PC-3 (cell line): ENCODE measurements around the gene TLR7. TPM values are rescaled to one million over a fixed set of nuclear protein-coding genes. Genes with fewer than 3 reads are reported as not detected.
A peak's percentile ranks its signal among the peaks of the same experiment; 100 is the strongest.

Experiments used
- ATAC-seq: fragments of 200-7000 bp; cut with Tn5 transposase; 2 replicates; pipeline ENCODE4 v1.9.1; 2020; ENCODE audit warnings: mild to moderate bottlenecking, moderate library complexity
- BruUV-seq: library from RNA; stranded (reverse); fragments of 400-500 nt; replicated peaks from 2 replicates; lab custom pipeline; 2021; lab: Mats Ljungman, UMichigan
- CTCF ChIA-PET: fragments of 300-600 bp; sonication (Branson Sonifier 250); formaldehyde crosslinking; loops from one replicate; lab custom pipeline; 2022; ENCODE audit warnings: antibody characterized with exemption; lab: Charles Lee
- POLR2A ChIA-PET: fragments of 300-600 bp; sonication (Branson Sonifier 250); formaldehyde crosslinking; loops from one replicate; lab custom pipeline; 2022; ENCODE audit warnings: antibody characterized with exemption; ENCODE audit not compliant: unreplicated experiment; lab: Charles Lee
- DNase-seq: peaks from one replicate; pipeline ENCODE4 v3.0.0-alpha.2; 2015
- H2AFZ ChIP-seq: fragments of 300-600 bp; sonication (generic); 2 replicates; pipeline ENCODE4 v1.6.0; 2016; ENCODE audit warnings: antibody characterized with exemption, low read length
- H3F3A ChIP-seq: fragments of 300-600 bp; sonication (generic); one replicate; pipeline ENCODE4 v1.6.0; 2017; ENCODE audit warnings: antibody characterized with exemption, low read length, control low read depth, mild to moderate bottlenecking; ENCODE audit not compliant: unreplicated experiment
- H3K27ac ChIP-seq: fragments of 300-600 bp; sonication (generic); 2 replicates; pipeline ENCODE4 v1.5.1; 2016; ENCODE audit warnings: mild to moderate bottlenecking, low read length
- H3K27me3 ChIP-seq: fragments of 300-600 bp; sonication (generic); 2 replicates; pipeline ENCODE4 v1.6.1; 2016; ENCODE audit warnings: low read length, mixed read lengths
- H3K36me3 ChIP-seq: fragments of 300-600 bp; sonication (generic); 2 replicates; pipeline ENCODE4 v1.6.1; 2016; ENCODE audit warnings: low read depth, mixed run types, low read length, mixed read lengths
- H3K4me1 ChIP-seq: fragments of 300-600 bp; sonication (generic); 2 replicates; pipeline ENCODE4 v1.5.1; 2016; ENCODE audit warnings: low read length; ENCODE audit not compliant: insufficient read depth
- H3K4me2 ChIP-seq: fragments of 300-600 bp; sonication (generic); 2 replicates; pipeline ENCODE4 v1.6.0; 2016; ENCODE audit warnings: low read length
- H3K4me3 ChIP-seq: fragments of 300-600 bp; sonication (generic); 2 replicates; pipeline ENCODE4 v1.5.1; 2016; ENCODE audit warnings: mild to moderate bottlenecking, low read length, mixed read lengths
- H3K79me2 ChIP-seq: fragments of 300-600 bp; sonication (generic); 2 replicates; pipeline ENCODE4 v1.6.1; 2017; ENCODE audit warnings: low read length, mixed read lengths
- H3K9ac ChIP-seq: fragments of 300-600 bp; sonication (generic); 2 replicates; pipeline ENCODE4 v1.6.0; 2016; ENCODE audit warnings: mild to moderate bottlenecking, low read length
- H3K9me2 ChIP-seq: fragments of 300-600 bp; sonication (generic); replicated peaks from 2 replicates; pipeline ENCODE4 v1.6.1; 2016; ENCODE audit warnings: mixed run types, low read length, mixed read lengths
- H3K9me3 ChIP-seq: fragments of 300-600 bp; sonication (generic); 2 replicates; pipeline ENCODE4 v1.6.1; 2016; ENCODE audit warnings: low read length, mixed read lengths
- H4K20me1 ChIP-seq: fragments of 300-600 bp; sonication (generic); 2 replicates; pipeline ENCODE4 v1.6.1; 2016; ENCODE audit warnings: low read length, mixed read lengths
- EZH2 ChIP-seq: fragments of 300-600 bp; sonication (generic); IDR thresholded peaks from one replicate; pipeline ENCODE4 v1.6.1; 2017; ENCODE audit warnings: antibody characterized with exemption, mild to moderate bottlenecking, low read length; ENCODE audit not compliant: unreplicated experiment
- EZH2phosphoT487 ChIP-seq: fragments of 300-600 bp; sonication (generic); IDR thresholded peaks from 2 replicates; pipeline ENCODE4 v1.6.1; 2018; ENCODE audit warnings: mild to moderate bottlenecking, antibody characterized with exemption, low read length, borderline replicate concordance
- intact Hi-C: fragments of 100-400 bp; cut with micrococcal nuclease; formaldehyde crosslinking; loops from 2 replicates; pipeline ENCODE4 v1.9.0; 2023
- total RNA-seq: library from RNA; depleted of rRNA; stranded (reverse); fragments of >200 nt; gene quantifications from 2 replicates; pipeline ENCODE4 v1.2.3, GENCODE V29; 2014
- TF ChIP-seq, protein P1 (sequence below): fragments of 300-600 bp; sonication (generic); conservative IDR thresholded peaks from 2 replicates; pipeline ENCODE4 v1.5.1; 2017; ENCODE audit warnings: antibody characterized with exemption, low read depth, mild to moderate bottlenecking, low read length

The TLR7 gene
- total RNA-seq, 1 experiment from 2014 or later, result not detected

GRCh38 chrX:12899506-12899905 lies 32.6 kb downstream of the TLR7 start:
- Histone ChIP-seq H3K4me3 (no peak overlapping the region), H4K20me1 (no peaks in the 10 kb centered on the region), H3K36me3 (no peaks in the 10 kb centered on the region), H2AFZ (no peak overlapping the region), H3K9ac (no peak overlapping the region), H3K79me2 (no peaks in the 10 kb centered on the region), H3K27me3 (no peaks in the 10 kb centered on the region), H3K9me3 (no peaks in the 10 kb centered on the region), H3K4me2 (no peak overlapping the region), H3F3A (no peaks in the 10 kb centered on the region), H3K9me2 (no peaks in the 10 kb centered on the region), H3K4me1 (no peaks in the 10 kb centered on the region), H3K27ac (no peak overlapping the region)
- no peak for ATAC-seq
- TF ChIP-seq, protein P1, sequence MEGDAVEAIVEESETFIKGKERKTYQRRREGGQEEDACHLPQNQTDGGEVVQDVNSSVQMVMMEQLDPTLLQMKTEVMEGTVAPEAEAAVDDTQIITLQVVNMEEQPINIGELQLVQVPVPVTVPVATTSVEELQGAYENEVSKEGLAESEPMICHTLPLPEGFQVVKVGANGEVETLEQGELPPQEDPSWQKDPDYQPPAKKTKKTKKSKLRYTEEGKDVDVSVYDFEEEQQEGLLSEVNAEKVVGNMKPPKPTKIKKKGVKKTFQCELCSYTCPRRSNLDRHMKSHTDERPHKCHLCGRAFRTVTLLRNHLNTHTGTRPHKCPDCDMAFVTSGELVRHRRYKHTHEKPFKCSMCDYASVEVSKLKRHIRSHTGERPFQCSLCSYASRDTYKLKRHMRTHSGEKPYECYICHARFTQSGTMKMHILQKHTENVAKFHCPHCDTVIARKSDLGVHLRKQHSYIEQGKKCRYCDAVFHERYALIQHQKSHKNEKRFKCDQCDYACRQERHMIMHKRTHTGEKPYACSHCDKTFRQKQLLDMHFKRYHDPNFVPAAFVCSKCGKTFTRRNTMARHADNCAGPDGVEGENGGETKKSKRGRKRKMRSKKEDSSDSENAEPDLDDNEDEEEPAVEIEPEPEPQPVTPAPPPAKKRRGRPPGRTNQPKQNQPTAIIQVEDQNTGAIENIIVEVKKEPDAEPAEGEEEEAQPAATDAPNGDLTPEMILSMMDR, result no peak
- TF ChIP-seq EZH2phosphoT487 (no peak), EZH2 (no peak)
- ChIA-PET POLR2A (no interaction called here), CTCF (no interaction called here)
- intact Hi-C loops, result no loop called here
- no peak for DNase-seq
- BruUV-seq, result no TSS peak

DNA sequence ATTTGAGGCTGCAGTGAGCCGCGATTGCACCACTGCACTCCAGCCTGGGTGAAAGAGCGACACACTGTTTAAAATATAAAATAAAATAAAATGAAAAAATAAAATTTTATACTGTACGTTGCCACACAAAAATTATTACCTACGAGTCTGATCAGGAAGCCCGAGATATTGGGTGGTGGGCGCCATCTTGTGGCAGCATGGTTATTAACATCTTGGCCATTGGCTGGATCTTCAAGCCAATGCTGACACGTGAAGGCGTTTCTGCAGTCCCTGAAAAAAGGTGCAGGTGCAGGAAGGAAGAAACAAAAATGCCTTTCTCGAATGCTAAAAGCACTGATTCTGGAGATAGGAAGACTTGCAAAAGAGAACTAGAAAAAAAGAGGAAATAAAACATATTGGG lies 34.6 kb downstream of the TLR7 start:
- Histone ChIP-seq H3K27ac (no peak overlapping the region), H3K9me3 (no peaks in the 10 kb centered on the region), H3K4me1 (no peaks in the 10 kb centered on the region), H2AFZ (peak overlapping the region; percentile 69), H3K9ac (no peak overlapping the region), H3K27me3 (no peaks in the 10 kb centered on the region), H4K20me1 (no peaks in the 10 kb centered on the region), H3K36me3 (no peaks in the 10 kb centered on the region), H3K79me2 (no peaks in the 10 kb centered on the region), H3K4me3 (no peak overlapping the region), H3K9me2 (no peaks in the 10 kb centered on the region), H3F3A (no peaks in the 10 kb centered on the region), H3K4me2 (peak overlapping the region; percentile 54)
- ATAC-seq (peak; percentile 68), DNase-seq (peak; percentile 79)
- ChIA-PET CTCF (no interaction called here), POLR2A (no interaction called here)
- BruUV-seq, result no TSS peak
- intact Hi-C loops, result loop anchor here (1.0 to 5.0 kb wide), 3 partner anchors 87 to 586 kb away; no protein-coding TSS in a partner anchor
- TF ChIP-seq EZH2phosphoT487 (no peak), EZH2 (no peak)
- TF ChIP-seq, protein P1, result peak; percentile 60

GRCh38 chrX:12903646-12904045 lies 36.8 kb downstream of the TLR7 start:
- ChIA-PET POLR2A (no interaction called here), CTCF (no interaction called here)
- DNase-seq, result no peak
- Histone ChIP-seq H3K4me1 (no peaks in the 10 kb centered on the region), H2AFZ (no peak overlapping the region), H3K9ac (no peak overlapping the region), H4K20me1 (no peaks in the 10 kb centered on the region), H3K27me3 (no peaks in the 10 kb centered on the region), H3K9me3 (no peaks in the 10 kb centered on the region), H3K27ac (no peak overlapping the region), H3F3A (no peaks in the 10 kb centered on the region), H3K4me2 (no peak overlapping the region), H3K36me3 (no peaks in the 10 kb centered on the region), H3K79me2 (no peaks in the 10 kb centered on the region), H3K4me3 (no peak overlapping the region), H3K9me2 (no peaks in the 10 kb centered on the region)
- intact Hi-C loops, result loop anchor here (5.0 kb wide), 1 partner anchor 584 kb away; no protein-coding TSS in a partner anchor
- BruUV-seq, result no TSS peak
- no peak for ATAC-seq
- no peak for TF ChIP-seq EZH2
- TF ChIP-seq, protein P1, result no peak
- TF ChIP-seq EZH2phosphoT487, result no peak
